GM12801 (cell line): ENCODE results near the gene TAB2.

ENCODE experiments used
- TF ChIP-seq, protein P1 (sequence below): IDR thresholded peaks from one replicate; pipeline ENCODE4 v1.5.1; 2011; ENCODE audit warnings: control low read depth; ENCODE audit not compliant: insufficient read length; ENCODE audit errors: extremely low read depth

The TAB2 gene

DNA sequence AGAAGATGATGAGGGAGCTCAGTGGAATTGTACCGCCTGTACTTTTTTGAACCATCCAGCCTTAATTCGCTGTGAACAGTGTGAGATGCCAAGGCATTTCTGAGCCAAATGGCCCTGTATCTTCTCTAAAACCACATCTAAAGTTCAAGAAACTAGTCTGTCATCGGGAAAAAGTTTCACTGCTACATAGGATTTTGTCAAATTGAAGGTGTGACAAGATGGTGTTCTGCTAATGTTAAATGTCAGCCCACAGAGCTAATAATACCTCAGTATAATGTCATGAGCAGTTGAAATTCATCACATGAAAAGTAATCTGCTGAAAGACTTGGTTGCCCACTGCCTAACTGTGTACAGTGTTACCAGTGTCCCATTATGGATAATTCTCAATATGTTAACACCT lies 92.1 kb downstream of the TAB2 start:
- TF ChIP-seq, protein P1, sequence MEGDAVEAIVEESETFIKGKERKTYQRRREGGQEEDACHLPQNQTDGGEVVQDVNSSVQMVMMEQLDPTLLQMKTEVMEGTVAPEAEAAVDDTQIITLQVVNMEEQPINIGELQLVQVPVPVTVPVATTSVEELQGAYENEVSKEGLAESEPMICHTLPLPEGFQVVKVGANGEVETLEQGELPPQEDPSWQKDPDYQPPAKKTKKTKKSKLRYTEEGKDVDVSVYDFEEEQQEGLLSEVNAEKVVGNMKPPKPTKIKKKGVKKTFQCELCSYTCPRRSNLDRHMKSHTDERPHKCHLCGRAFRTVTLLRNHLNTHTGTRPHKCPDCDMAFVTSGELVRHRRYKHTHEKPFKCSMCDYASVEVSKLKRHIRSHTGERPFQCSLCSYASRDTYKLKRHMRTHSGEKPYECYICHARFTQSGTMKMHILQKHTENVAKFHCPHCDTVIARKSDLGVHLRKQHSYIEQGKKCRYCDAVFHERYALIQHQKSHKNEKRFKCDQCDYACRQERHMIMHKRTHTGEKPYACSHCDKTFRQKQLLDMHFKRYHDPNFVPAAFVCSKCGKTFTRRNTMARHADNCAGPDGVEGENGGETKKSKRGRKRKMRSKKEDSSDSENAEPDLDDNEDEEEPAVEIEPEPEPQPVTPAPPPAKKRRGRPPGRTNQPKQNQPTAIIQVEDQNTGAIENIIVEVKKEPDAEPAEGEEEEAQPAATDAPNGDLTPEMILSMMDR: no peak

DNA sequence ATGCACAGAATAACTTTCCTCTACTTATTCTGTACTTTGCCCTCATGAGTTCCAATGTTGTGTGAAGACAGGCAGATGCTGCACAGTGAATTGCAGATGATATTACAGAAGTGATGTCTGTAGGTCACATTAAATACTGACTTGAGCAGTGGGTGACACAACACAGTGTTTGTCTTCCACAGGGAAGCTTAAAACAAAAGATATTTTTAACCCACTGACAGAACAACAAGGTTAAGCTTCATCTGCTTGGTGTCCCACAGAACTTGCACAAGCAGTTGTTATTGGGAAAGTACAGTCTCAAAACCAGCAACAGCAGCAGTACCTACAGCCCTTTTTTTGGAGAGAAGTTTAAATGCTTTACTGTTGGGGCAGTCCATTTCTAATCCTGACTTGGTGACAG lies 93.0 kb downstream of the TAB2 start:
- TF ChIP-seq, protein P1: no peak

DNA sequence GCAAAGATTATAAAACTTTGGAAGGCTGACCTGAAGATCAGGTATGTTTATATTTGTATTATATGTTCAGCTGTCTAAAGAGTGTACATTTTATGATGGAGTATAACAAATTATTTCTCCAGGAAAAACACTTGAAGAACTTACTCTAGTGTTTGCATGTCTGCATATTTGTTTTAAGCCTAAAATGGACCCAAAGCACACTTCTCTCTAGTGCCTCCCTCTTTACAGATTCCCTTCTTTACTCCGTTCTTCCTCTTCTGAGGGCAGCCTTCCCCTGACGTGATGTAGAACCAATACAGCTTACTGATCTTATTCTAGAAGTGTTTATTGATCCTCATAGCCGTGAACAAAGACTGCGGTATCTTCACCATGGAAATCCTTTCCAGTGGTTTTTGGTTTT lies 96.5 kb downstream of the TAB2 start:
- TF ChIP-seq, protein P1: no peak

DNA sequence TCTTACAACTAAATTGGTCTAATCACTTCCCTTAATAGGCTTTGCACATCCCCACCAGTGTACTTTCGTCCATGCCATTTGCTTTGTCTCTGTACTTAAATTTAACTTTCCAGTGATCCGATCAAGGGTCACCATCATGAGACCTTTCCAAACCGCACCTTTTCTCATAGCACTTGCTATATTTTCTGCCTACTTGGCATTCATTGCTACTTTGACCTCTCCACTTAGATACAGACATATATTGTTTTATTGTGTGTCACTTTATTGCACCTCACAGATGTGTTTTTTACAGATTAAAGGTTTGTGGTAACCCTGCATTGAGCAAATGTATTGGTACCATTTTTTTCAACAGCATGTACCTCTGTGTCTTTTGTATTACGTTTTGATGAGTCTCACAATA lies 97.3 kb downstream of the TAB2 start:
- TF ChIP-seq, protein P1: no peak

DNA sequence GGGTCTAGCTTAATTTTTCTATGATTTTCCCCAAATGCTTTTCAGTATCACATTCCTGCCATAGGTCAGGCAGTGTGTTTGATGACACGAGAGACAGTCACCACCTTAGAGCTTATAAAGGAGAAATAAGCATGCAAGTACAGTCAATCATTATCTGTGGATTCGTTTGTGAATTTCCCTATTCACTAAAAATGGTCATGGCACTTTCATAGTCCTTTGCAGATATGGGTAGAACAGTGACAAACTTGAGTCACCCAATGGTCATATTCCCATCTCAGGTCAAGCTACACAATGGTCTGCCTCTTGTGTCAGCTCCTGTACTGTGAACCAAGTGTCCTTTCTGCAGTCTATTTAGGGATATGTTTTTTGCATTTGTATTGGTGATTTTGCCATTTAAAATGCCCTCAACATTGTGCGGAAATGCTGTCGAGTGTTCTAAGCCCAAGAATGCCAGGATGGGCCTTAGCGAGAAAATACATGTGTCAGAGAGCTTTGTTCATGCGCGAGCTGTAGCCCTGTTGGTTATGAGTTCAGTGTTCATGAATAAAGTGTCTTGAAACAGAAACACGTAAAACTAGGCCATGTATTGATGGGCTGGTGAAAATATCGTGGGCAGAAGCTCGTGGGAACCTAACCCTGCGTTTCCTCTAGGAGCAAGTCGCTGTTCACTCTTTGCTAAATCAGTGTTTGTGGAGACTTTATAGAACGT lies 102.3 kb downstream of the TAB2 start:
- TF ChIP-seq, protein P1: no peak

DNA sequence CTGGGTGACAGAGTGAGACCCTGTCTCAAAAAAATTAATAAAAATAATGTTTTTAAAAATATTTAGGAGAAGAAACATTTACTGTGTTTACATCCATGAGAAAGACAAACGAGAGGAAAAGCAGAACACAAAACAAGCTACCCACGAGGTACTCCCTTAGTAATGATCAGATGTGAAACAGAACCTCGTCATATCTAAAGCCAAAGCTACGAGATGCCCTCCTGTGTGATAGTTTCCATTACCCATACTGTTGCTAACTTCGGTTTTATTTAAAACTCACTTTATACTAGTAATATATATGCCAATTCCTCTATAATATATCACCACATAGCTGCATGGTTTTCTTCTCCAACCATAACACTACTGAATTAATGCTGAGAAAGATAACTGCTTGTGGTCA lies 103.6 kb downstream of the TAB2 start:
- TF ChIP-seq, protein P1: no peak

DNA sequence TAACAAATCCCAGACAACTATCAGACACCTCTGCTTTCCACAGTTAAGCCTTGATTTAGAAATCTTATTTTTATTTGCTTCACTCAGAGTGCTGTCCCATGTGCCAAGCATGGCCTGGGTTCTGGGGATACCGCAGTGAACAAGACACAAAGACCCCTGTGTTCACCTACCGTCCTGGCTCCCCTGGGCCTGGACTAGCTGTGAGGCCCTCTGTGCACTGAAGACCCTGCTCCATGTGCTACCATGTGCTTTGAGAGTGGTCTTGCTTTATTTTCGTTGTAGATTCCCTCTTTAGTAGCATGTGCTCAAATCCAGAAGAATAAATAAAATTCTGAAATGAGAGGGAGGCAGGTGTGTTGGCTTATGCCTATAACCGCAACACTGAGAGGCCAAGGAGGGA lies 105.1 kb downstream of the TAB2 start:
- TF ChIP-seq, protein P1: no peak
